Fibroblast of mammary gland (primary cell): ENCODE results near the gene PKIG.
"Not testable (repeated sequence)": the region's sequence is repeated elsewhere in the genome, so short reads cannot be mapped to it uniquely, and the experiment has no call there.

Experiments used
- DNase-seq: peaks from one replicate; pipeline ENCODE4 v3.0.0-alpha.2; 2010; ENCODE audit warnings: low read depth
- H3K4me3 ChIP-seq: 2 replicates; pipeline ENCODE4 v1.5.1; 2011; ENCODE audit warnings: low read depth, mild to moderate bottlenecking, low read length, moderate library complexity; ENCODE audit not compliant: control insufficient read depth
- CTCF ChIP-seq: conservative IDR thresholded peaks from 2 replicates; pipeline ENCODE4 v1.5.1; 2011; ENCODE audit warnings: low read depth, low read length, inconsistent platforms; ENCODE audit not compliant: control insufficient read depth, insufficient read depth

Gene PKIG

GRCh38 chr20:44585057-44585963 is 2.9 kb downstream of the PKIG start:
- H3K4me3 ChIP-seq: no peak overlapping the region
- no peak for DNase-seq
- no peak for TF ChIP-seq CTCF

GRCh38 chr20:44586289-44586911 is 4.0 kb downstream of the PKIG start:
- no peak for TF ChIP-seq CTCF
- H3K4me3 ChIP-seq: no peak overlapping the region
- DNase-seq: no peak

GRCh38 chr20:44587035-44587980 is 4.9 kb downstream of the PKIG start:
- DNase-seq: no peak
- no peak overlapping the region for H3K4me3 ChIP-seq
- TF ChIP-seq CTCF: no peak

- DNase-seq: not testable (repeated sequence)
These were observed 5.9 kb downstream of the PKIG start for GRCh38 chr20:44588321-44588720.

GRCh38 chr20:44589537-44589936 is 7.2 kb downstream of the PKIG start:
- no peak for DNase-seq
- no peak for TF ChIP-seq CTCF
- no peak overlapping the region for H3K4me3 ChIP-seq

More at GRCh38 chr20:44588321-44588720, 5.9 kb downstream of the PKIG start:
- not testable (repeated sequence) for H3K4me3 ChIP-seq

GRCh38 chr20:44590980-44591778 is 8.8 kb downstream of the PKIG start:
- no peak overlapping the region for H3K4me3 ChIP-seq
- no peak for DNase-seq
- TF ChIP-seq CTCF: no peak
